GM19463 (cell line): ENCODE data around the gene INHBB.

Experiments used
- ATAC-seq: cut with Tn5 transposase; IDR thresholded peaks from one replicate; pipeline ENCODE4 v1.9.1; 2021; ENCODE audit warnings: mild to moderate bottlenecking, moderate library complexity; ENCODE audit not compliant: unreplicated experiment

The INHBB gene

GRCh38 chr2:120354467-120354866 lies 8.5 kb downstream of the INHBB start:
- no peak for ATAC-seq

- ATAC-seq: no peak
These were observed 9.2 kb downstream of the INHBB start for GRCh38 chr2:120354935-120355779.

- ATAC-seq: no peak
These were observed 9.9 kb downstream of the INHBB start for GRCh38 chr2:120355780-120356266.

- ATAC-seq: no peak
These were observed 11.8 kb downstream of the INHBB start for GRCh38 chr2:120357768-120358167.

GRCh38 chr2:120358734-120359465 lies 13.0 kb downstream of the INHBB start:
- ATAC-seq: no peak

- ATAC-seq: no peak
These were observed 14.4 kb downstream of the INHBB start for GRCh38 chr2:120360307-120360855.

- ATAC-seq: no peak
These were observed 17.0 kb downstream of the INHBB start for GRCh38 chr2:120362926-120363325.

- no peak for ATAC-seq
These were observed 19.4 kb downstream of the INHBB start for GRCh38 chr2:120365236-120365793.

GRCh38 chr2:120366698-120367097 lies 20.8 kb downstream of the INHBB start:
- ATAC-seq: no peak

- ATAC-seq: no peak
These were observed 21.3 kb downstream of the INHBB start for GRCh38 chr2:120367221-120367620.

GRCh38 chr2:120367649-120368048 lies 21.7 kb downstream of the INHBB start:
- no peak for ATAC-seq

GRCh38 chr2:120368086-120368485 lies 22.1 kb downstream of the INHBB start:
- ATAC-seq: no peak

- ATAC-seq: no peak
These were observed 23.3 kb downstream of the INHBB start for GRCh38 chr2:120369250-120369649.

GRCh38 chr2:120371969-120372625 lies 26.2 kb downstream of the INHBB start:
- ATAC-seq: no peak

GRCh38 chr2:120372816-120373215 lies 26.9 kb downstream of the INHBB start:
- ATAC-seq: no peak

- ATAC-seq: no peak
These were observed 27.5 kb downstream of the INHBB start for GRCh38 chr2:120373424-120373823.

GRCh38 chr2:120374821-120375220 lies 28.9 kb downstream of the INHBB start:
- no peak for ATAC-seq

GRCh38 chr2:120375251-120376020 lies 29.5 kb downstream of the INHBB start:
- ATAC-seq: no peak

- ATAC-seq: no peak
These were observed 30.2 kb downstream of the INHBB start for GRCh38 chr2:120376101-120376500.
